Neutrophil (primary cell): Measurements from ENCODE around the gene KIDINS220.

Experiments used
- H3K27ac ChIP-seq: fragments of 200-600 bp; sonication (generic); 2 replicates; pipeline ENCODE4 v1.5.1; 2016; ENCODE audit warnings: mild to moderate bottlenecking, moderate library complexity
- H3K27me3 ChIP-seq: fragments of 200-600 bp; sonication (generic); 2 replicates; pipeline ENCODE4 v1.6.0; 2016; ENCODE audit warnings: mild to moderate bottlenecking
- H3K36me3 ChIP-seq: fragments of 200-600 bp; sonication (generic); 2 replicates; pipeline ENCODE4 v1.5.1; 2017
- H3K4me1 ChIP-seq, 2 experiments: fragments of 200-600 bp in 1 of 2; sonication (generic) in 1 of 2; 1 replicate in 1 of 2; 2 replicates in 1 of 2; pipeline versions ENCODE4 v1.5.1 to v1.6.1; 2013 to 2016; ENCODE audit warnings: low read depth in 1 of 2, low read length in 1 of 2, mild to moderate bottlenecking in 1 of 2, moderate library complexity in 1 of 2; ENCODE audit not compliant: control insufficient read depth in 1 of 2, insufficient read depth in 1 of 2
- H3K4me3 ChIP-seq, 2 experiments: fragments of 200-600 bp in 1 of 2; sonication (generic) in 1 of 2; 1 replicate in 1 of 2; 2 replicates in 1 of 2; pipeline ENCODE4 v1.5.1; 2013 to 2016; ENCODE audit warnings: low read depth in 1 of 2, low read length in 1 of 2, mild to moderate bottlenecking in 1 of 2, moderate library complexity in 1 of 2
- H3K9me3 ChIP-seq: fragments of 200-600 bp; sonication (generic); 2 replicates; pipeline ENCODE4 v1.5.1; 2016
- CTCF ChIP-seq: fragments of 200-600 bp; sonication (generic); IDR thresholded peaks from 2 replicates; pipeline ENCODE4 v1.5.1; 2016; ENCODE audit warnings: antibody characterized with exemption

The KIDINS220 gene

GRCh38 chr2:8761529-8762164, 75.8 kb downstream of the KIDINS220 start:
- TF ChIP-seq CTCF: no peak

GRCh38 chr2:8756716-8757115, 80.7 kb downstream of the KIDINS220 start:
- Histone ChIP-seq H3K4me3 (no peak overlapping the region), H3K36me3 (peaks cover 36% of the 10 kb centered on the region), H3K27ac (no peak overlapping the region), H3K4me1 (no peaks in the 10 kb centered on the region), H3K9me3 (no peaks in the 10 kb centered on the region), H3K27me3 (no peaks in the 10 kb centered on the region)
- no peak for TF ChIP-seq CTCF

More at GRCh38 chr2:8761529-8762164, 75.8 kb downstream of the KIDINS220 start:
- Histone ChIP-seq H3K9me3 (no peaks in the 10 kb centered on the region), H3K36me3 (peaks cover 60% of the 10 kb centered on the region), H3K4me1 (no peaks in the 10 kb centered on the region), H3K27me3 (no peaks in the 10 kb centered on the region), H3K4me3 (no peak overlapping the region), H3K27ac (no peak overlapping the region)

- no peaks in the 10 kb centered on the region for H3K4me1 ChIP-seq
- no peak for TF ChIP-seq CTCF
- H3K36me3 ChIP-seq: peaks cover 38% of the 10 kb centered on the region
- no peak overlapping the region for H3K4me3 ChIP-seq
- H3K9me3 ChIP-seq: no peaks in the 10 kb centered on the region
- no peak overlapping the region for H3K27ac ChIP-seq
- no peaks in the 10 kb centered on the region for H3K27me3 ChIP-seq
These were observed 81.2 kb downstream of the KIDINS220 start for GRCh38 chr2:8756230-8756629.

- H3K4me1 ChIP-seq: no peaks in the 10 kb centered on the region
- no peaks in the 10 kb centered on the region for H3K27me3 ChIP-seq
- peaks cover 43% of the 10 kb centered on the region for H3K36me3 ChIP-seq
- no peaks in the 10 kb centered on the region for H3K9me3 ChIP-seq
- H3K4me3 ChIP-seq: no peak overlapping the region
- H3K27ac ChIP-seq: no peak overlapping the region
- no peak for TF ChIP-seq CTCF
These were observed 83.2 kb downstream of the KIDINS220 start for GRCh38 chr2:8754106-8754776.

GRCh38 chr2:8753609-8754008, 83.8 kb downstream of the KIDINS220 start:
- TF ChIP-seq CTCF: no peak
- Histone ChIP-seq H3K36me3 (peaks cover 43% of the 10 kb centered on the region), H3K9me3 (no peaks in the 10 kb centered on the region)

More at GRCh38 chr2:8753609-8754008, 83.8 kb downstream of the KIDINS220 start:
- H3K27me3 ChIP-seq: no peaks in the 10 kb centered on the region
- no peaks in the 10 kb centered on the region for H3K4me1 ChIP-seq
- H3K27ac ChIP-seq: no peak overlapping the region
- H3K4me3 ChIP-seq: no peak overlapping the region
